Measurements from ENCODE around the gene VIPR2.
"Not testable (repeated sequence)": the region's sequence is repeated elsewhere in the genome, so short reads cannot be mapped to it uniquely, and the experiment has no call there.

- not testable (repeated sequence) for TF ChIP-seq EZH2 (IDR thresholded peaks at IDR 0.05; ENCODE audit: low read depth); CTCF (conservative IDR thresholded peaks at IDR 0.05)
Observed at GRCh38 chr7:159101661-159102091, 43.0 kb downstream of the VIPR2 start.
